Measurements from ENCODE around the gene DCXR. TPM values are rescaled to one million over a fixed set of nuclear protein-coding genes. Genes with fewer than 3 reads are reported as not detected.

The DCXR gene
- total and polyA plus RNA-seq, 2 donors (not counting 3 experiments of a cell fraction or from before 2014, with no cell fraction given): 93.0 to 178 TPM

DNA sequence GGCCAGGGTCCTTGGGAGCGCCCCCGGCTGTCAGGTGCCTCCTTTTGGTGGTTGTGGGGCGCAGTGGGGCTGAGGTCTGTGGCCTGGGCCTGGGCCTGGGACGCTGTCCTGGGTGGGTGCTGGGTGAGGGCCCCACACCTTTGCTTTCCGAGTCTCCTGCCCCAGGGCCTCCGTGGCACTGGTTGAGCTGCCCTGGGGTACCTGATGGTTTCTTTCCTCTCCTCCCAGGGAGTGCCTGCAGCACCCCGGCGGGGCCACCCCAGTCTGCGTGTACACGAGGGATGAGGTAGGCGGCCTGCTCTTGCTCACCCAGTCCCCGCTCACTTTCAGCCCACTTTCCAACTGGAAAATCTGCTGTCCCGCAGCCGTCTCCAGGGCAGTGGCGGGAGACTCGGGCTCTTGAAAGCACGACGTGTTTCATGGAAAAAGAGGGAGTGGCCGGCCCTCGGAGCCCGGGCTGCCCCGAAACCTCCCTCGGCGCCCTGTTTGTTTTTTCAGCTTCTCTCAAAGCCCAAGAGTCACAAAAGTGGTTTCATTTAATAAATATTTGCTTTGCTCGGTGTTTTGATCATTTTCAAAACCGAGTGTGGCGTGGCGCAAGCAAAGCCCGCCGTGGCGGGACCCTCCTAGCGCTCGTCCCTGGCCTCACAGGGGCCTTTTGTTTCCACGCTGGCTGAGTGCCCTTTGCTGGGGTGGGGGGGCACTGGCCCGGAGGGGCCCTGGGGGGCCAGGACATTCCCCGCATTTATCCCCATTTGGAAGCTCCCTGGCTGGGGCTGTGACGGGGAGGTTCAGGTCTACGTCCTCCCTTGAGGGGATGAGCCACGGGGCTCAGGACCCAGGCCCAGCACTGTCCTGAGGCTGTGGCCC, 42.7 kb downstream of the DCXR start:
- Histone ChIP-seq H3K36me3 (ENCODE audit: control insufficient read depth in 2 of 2, extremely low read depth in 1 of 2, insufficient read depth in 2 of 2, low read length in 2 of 2) (no peaks in the 10 kb centered on the region), H3K9ac (replicated peaks; ENCODE audit: extremely low read depth, insufficient read depth, low read length) (no peak overlapping the region), H4K20me1 (replicated peaks; ENCODE audit: control insufficient read depth, extremely low read depth, insufficient read depth, low read length) (no peaks in the 10 kb centered on the region), H2AFZ (ENCODE audit: low read depth, low read length) (no peak overlapping the region), H3K79me2 (ENCODE audit: control insufficient read depth, insufficient read depth, low read length) (no peaks in the 10 kb centered on the region), H3K4me3 (replicated peaks in 1 of 3; ENCODE audit: insufficient read depth in 1 of 3, low read depth in 1 of 3, low read length in 3 of 3) (no peak overlapping the region), H3K9me3 (replicated peaks; ENCODE audit: control insufficient read depth, insufficient read depth, low read length) (no peaks in the 10 kb centered on the region), H3K27ac (ENCODE audit: insufficient read depth, low read depth, low read length) (no peak overlapping the region), H3K4me2 (ENCODE audit: insufficient read depth, low read length) (no peak overlapping the region), H3K27me3 (ENCODE audit: control insufficient read depth in 2 of 2, insufficient read depth in 2 of 2, low read length in 2 of 2) (no peaks in the 10 kb centered on the region), H3K4me1 (ENCODE audit: control insufficient read depth, extremely low read depth, insufficient read depth, low read length) (peaks cover 2% of the 10 kb centered on the region), H3K9me1 (replicated peaks; ENCODE audit: control insufficient read depth, extremely low read depth, insufficient read depth, low read length) (no peaks in the 10 kb centered on the region)
- ChIA-PET CTCF (interaction anchor here (0.8 kb wide), 1 partner anchor 16 kb away, joined by 3 read pairs; no protein-coding TSS in a partner anchor), POLR2A (no interaction called here)
- no TSS peak for BruUV-seq (replicated peaks)
- no peak for DNase-seq (ENCODE audit: low read depth, low spot score)
- no peak for FAIRE-seq
- TF ChIP-seq JUN (IDR thresholded peaks at IDR 0.05; ENCODE audit: borderline replicate concordance, insufficient read depth, insufficient read length, low read depth): no peak
- TF ChIP-seq CTCF (IDR thresholded peaks at IDR 0.05; ENCODE audit: extremely low read depth in 1 of 2, insufficient read depth in 1 of 2, low read depth in 1 of 2, low read length in 2 of 2): no peak
- dilution Hi-C loops (cut with MboI; ENCODE audit: extremely low pct_ligation_motif_present, low sequenced_read_pairs) (no loop called here), intact Hi-C loops (cut with micrococcal nuclease) (no loop called here)

Data from endothelial cell of umbilical vein (primary cell).